ENCODE data around the gene NLRC3. TPM values are rescaled to one million over a fixed set of nuclear protein-coding genes. Genes with fewer than 3 reads are reported as not detected.

Gene NLRC3
- total and polyA plus RNA-seq, 10 donors = 8.6 to 34.0 (median 25.3) TPM

GRCh38 chr16:3608069-3608468, 30.9 kb upstream of the NLRC3 start:
- TF ChIP-seq POLR2AphosphoS5 (IDR thresholded peaks at IDR 0.05) = no peak
- TF ChIP-seq, protein P1, sequence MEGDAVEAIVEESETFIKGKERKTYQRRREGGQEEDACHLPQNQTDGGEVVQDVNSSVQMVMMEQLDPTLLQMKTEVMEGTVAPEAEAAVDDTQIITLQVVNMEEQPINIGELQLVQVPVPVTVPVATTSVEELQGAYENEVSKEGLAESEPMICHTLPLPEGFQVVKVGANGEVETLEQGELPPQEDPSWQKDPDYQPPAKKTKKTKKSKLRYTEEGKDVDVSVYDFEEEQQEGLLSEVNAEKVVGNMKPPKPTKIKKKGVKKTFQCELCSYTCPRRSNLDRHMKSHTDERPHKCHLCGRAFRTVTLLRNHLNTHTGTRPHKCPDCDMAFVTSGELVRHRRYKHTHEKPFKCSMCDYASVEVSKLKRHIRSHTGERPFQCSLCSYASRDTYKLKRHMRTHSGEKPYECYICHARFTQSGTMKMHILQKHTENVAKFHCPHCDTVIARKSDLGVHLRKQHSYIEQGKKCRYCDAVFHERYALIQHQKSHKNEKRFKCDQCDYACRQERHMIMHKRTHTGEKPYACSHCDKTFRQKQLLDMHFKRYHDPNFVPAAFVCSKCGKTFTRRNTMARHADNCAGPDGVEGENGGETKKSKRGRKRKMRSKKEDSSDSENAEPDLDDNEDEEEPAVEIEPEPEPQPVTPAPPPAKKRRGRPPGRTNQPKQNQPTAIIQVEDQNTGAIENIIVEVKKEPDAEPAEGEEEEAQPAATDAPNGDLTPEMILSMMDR (IDR thresholded peaks at IDR 0.05 in 8 of 11, conservative IDR thresholded peaks at IDR 0.05 in 3 of 11) = no peak
- TF ChIP-seq POLR2A (IDR thresholded peaks at IDR 0.05) = no peak
- Histone ChIP-seq H3K36me3 (peaks cover 0 to 44% (median 13%) of the 10 kb centered on the region in 6 donors), H3K9me3 (no peaks in the 10 kb centered on the region), H3K4me1 (peaks cover 15 to 45% (median 21%) of the 10 kb centered on the region in 6 donors), H3K27ac (no peak overlapping the region), H3K4me3 (no peak overlapping the region), H3K27me3 (replicated peaks in 1 of 7) (no peaks in the 10 kb centered on the region)
- WGBS, 5 donors = 80 to 88% (median 86%) methylated on average over 5 of the region's 5 CpGs
- intact Hi-C loops (cut with DNase I; ENCODE audit: low total_unique reads) = no loop called here
- DNase-seq = no peak

DNA sequence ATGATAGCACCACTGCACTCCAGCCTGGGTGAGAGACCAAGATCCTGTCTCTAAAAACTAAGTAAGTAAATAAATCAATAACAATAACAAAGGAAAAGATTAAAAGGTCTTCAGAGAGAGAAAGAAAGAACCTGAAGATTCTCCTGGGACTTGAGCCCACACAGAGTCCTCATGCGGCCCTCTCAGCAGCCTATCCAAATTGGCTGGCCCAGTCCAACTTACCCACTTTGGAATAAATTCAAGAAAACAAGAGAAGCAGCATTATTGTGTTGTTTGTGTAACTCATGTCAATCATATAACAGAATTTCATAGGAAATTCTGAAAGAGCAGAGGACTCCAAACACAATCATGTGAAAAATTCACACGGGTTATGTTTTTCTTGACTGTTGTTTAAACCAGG, 30.4 kb upstream of the NLRC3 start:
- Histone ChIP-seq H3K27ac (no peak overlapping the region), H3K4me1 (peaks cover 10 to 40% (median 17%) of the 10 kb centered on the region in 6 donors), H3K9me3 (no peaks in the 10 kb centered on the region), H3K36me3 (peaks cover 0 to 49% (median 15%) of the 10 kb centered on the region in 6 donors), H3K27me3 (replicated peaks in 1 of 7) (no peaks in the 10 kb centered on the region), H3K4me3 (no peak overlapping the region)
- no peak for DNase-seq
- intact Hi-C loops (cut with DNase I; ENCODE audit: low total_unique reads) = no loop called here
- no peak for TF ChIP-seq POLR2A (IDR thresholded peaks at IDR 0.05)
- no peak for TF ChIP-seq POLR2AphosphoS5 (IDR thresholded peaks at IDR 0.05)
- TF ChIP-seq, protein P1 (IDR thresholded peaks at IDR 0.05 in 8 of 11, conservative IDR thresholded peaks at IDR 0.05 in 3 of 11) = no peak
- 82 to 88% (median 86%) methylated on average over 2 of the region's 2 CpGs for WGBS, 5 donors

- intact Hi-C loops (cut with DNase I; ENCODE audit: low total_unique reads) = no loop called here
- TF ChIP-seq POLR2AphosphoS5 (IDR thresholded peaks at IDR 0.05) = no peak
- TF ChIP-seq, protein P1 (IDR thresholded peaks at IDR 0.05 in 8 of 11, conservative IDR thresholded peaks at IDR 0.05 in 3 of 11) = no peak
- TF ChIP-seq POLR2A (IDR thresholded peaks at IDR 0.05) = no peak
- Histone ChIP-seq H3K4me3 (no peak overlapping the region), H3K27me3 (replicated peaks in 1 of 7) (no peaks in the 10 kb centered on the region), H3K9me3 (no peaks in the 10 kb centered on the region), H3K27ac (no peak overlapping the region), H3K36me3 (peaks cover 0 to 53% (median 19%) of the 10 kb centered on the region in 6 donors), H3K4me1 (peaks cover 6 to 36% (median 12%) of the 10 kb centered on the region in 6 donors)
- 72 to 85% (median 83%) methylated on average over 7 of the region's 7 CpGs for WGBS, 5 donors
- no peak for DNase-seq
These were observed 30.0 kb upstream of the NLRC3 start for GRCh38 chr16:3607161-3607560.

GRCh38 chr16:3606441-3606840, 29.2 kb upstream of the NLRC3 start:
- Histone ChIP-seq H3K27me3 (replicated peaks in 1 of 7) (no peaks in the 10 kb centered on the region), H3K27ac (no peak overlapping the region), H3K9me3 (no peaks in the 10 kb centered on the region), H3K36me3 (peaks cover 0 to 60% (median 26%) of the 10 kb centered on the region in 6 donors), H3K4me1 (peaks cover 6 to 32% (median 9%) of the 10 kb centered on the region in 6 donors), H3K4me3 (no peak overlapping the region)
- intact Hi-C loops (cut with DNase I; ENCODE audit: low total_unique reads) = no loop called here
- no peak for DNase-seq
- 82 to 86% (median 84%) methylated on average over 11 of the region's 11 CpGs for WGBS, 5 donors
- TF ChIP-seq POLR2A (IDR thresholded peaks at IDR 0.05) = no peak
- TF ChIP-seq POLR2AphosphoS5 (IDR thresholded peaks at IDR 0.05) = no peak
- TF ChIP-seq, protein P1 (IDR thresholded peaks at IDR 0.05 in 8 of 11, conservative IDR thresholded peaks at IDR 0.05 in 3 of 11) = no peak
